Mesodermal cell (in vitro differentiated cells): ENCODE measurements around the gene EIF4E1B.

Experiments used
- H3K27ac ChIP-seq: 2 replicates; pipeline ENCODE4 v1.7.0; 2013; ENCODE audit warnings: mild to moderate bottlenecking, low read depth, low read length, moderate library complexity; ENCODE audit not compliant: severe bottlenecking
- H3K36me3 ChIP-seq: 2 replicates; pipeline ENCODE4 v1.7.1; 2013; ENCODE audit warnings: mild to moderate bottlenecking, low read length, moderate library complexity; ENCODE audit not compliant: control insufficient read depth, insufficient read depth
- H3K4me1 ChIP-seq: one replicate; pipeline ENCODE4 v1.7.1; 2013; ENCODE audit warnings: mild to moderate bottlenecking, low read length; ENCODE audit not compliant: insufficient read depth, control insufficient read depth, poor library complexity, severe bottlenecking
- H3K4me3 ChIP-seq: 2 replicates; pipeline ENCODE4 v1.7.0; 2013; ENCODE audit warnings: low read length, control low read depth, mild to moderate bottlenecking; ENCODE audit not compliant: insufficient read depth, poor library complexity, severe bottlenecking; ENCODE audit errors: extremely low read depth
- H3K9me3 ChIP-seq: 2 replicates; pipeline ENCODE4 v1.7.1; 2013; ENCODE audit warnings: mild to moderate bottlenecking, low read length, moderate library complexity; ENCODE audit not compliant: control insufficient read depth
- WGBS, 2 experiments: methylation state at CpG; one replicate each; pipeline ENCODE4 v1.1.5; 2013; ENCODE audit warnings: missing lambda C conversion rate in 2 of 2; ENCODE audit not compliant: insufficient coverage in 2 of 2; 5-methylcytosine and 5-hydroxymethylcytosine counted together

EIF4E1B gene

GRCh38 chr5:176665517-176665916 is 35.0 kb downstream of the EIF4E1B start:
- H3K9me3 ChIP-seq = no peaks in the 10 kb centered on the region
- 94 to 95% methylated on average over 6 of the region's 6 CpGs for WGBS, 2 experiments
- no peak overlapping the region for H3K4me3 ChIP-seq

GRCh38 chr5:176667637-176668036 is 37.2 kb downstream of the EIF4E1B start:
- Histone ChIP-seq H3K4me3 (no peak overlapping the region), H3K9me3 (no peaks in the 10 kb centered on the region), H3K36me3 (no peaks in the 10 kb centered on the region), H3K27ac (no peak overlapping the region), H3K4me1 (no peaks in the 10 kb centered on the region)
- 79 to 85% methylated on average over 4 to 6 of the region's 7 CpGs for WGBS, 2 experiments

More at GRCh38 chr5:176665517-176665916, 35.0 kb downstream of the EIF4E1B start:
- no peak overlapping the region for H3K27ac ChIP-seq
- no peaks in the 10 kb centered on the region for H3K4me1 ChIP-seq
- no peaks in the 10 kb centered on the region for H3K36me3 ChIP-seq

GRCh38 chr5:176670449-176670848 is 40.0 kb downstream of the EIF4E1B start:
- Histone ChIP-seq H3K36me3 (no peaks in the 10 kb centered on the region), H3K4me1 (peaks cover 2% of the 10 kb centered on the region), H3K27ac (no peak overlapping the region), H3K9me3 (no peaks in the 10 kb centered on the region), H3K4me3 (no peak overlapping the region)
- WGBS, 2 experiments = 87 to 94% methylated on average over 5 to 7 of the region's 8 CpGs

GRCh38 chr5:176671399-176671798 is 40.9 kb downstream of the EIF4E1B start:
- no peak overlapping the region for H3K27ac ChIP-seq
- H3K4me3 ChIP-seq = no peak overlapping the region
- no peaks in the 10 kb centered on the region for H3K9me3 ChIP-seq
- peaks cover 11% of the 10 kb centered on the region for H3K4me1 ChIP-seq
- 89 to 95% methylated on average over 4 of the region's 4 CpGs for WGBS, 2 experiments
- H3K36me3 ChIP-seq = no peaks in the 10 kb centered on the region

GRCh38 chr5:176671890-176672747 is 41.6 kb downstream of the EIF4E1B start:
- 72 to 73% methylated on average over 11 to 12 of the region's 18 CpGs for WGBS, 2 experiments
- Histone ChIP-seq H3K27ac (no peak overlapping the region), H3K36me3 (no peaks in the 10 kb centered on the region), H3K4me1 (peaks cover 15% of the 10 kb centered on the region), H3K9me3 (no peaks in the 10 kb centered on the region), H3K4me3 (no peak overlapping the region)

GRCh38 chr5:176673651-176674583 is 43.4 kb downstream of the EIF4E1B start:
- Histone ChIP-seq H3K36me3 (no peaks in the 10 kb centered on the region), H3K4me1 (peaks cover 15% of the 10 kb centered on the region), H3K4me3 (no peak overlapping the region), H3K9me3 (no peaks in the 10 kb centered on the region), H3K27ac (no peak overlapping the region)
- 93 to 95% methylated on average over 11 to 16 of the region's 18 CpGs for WGBS, 2 experiments

GRCh38 chr5:176674799-176675198 is 44.3 kb downstream of the EIF4E1B start:
- no peaks in the 10 kb centered on the region for H3K36me3 ChIP-seq
- H3K9me3 ChIP-seq = no peaks in the 10 kb centered on the region
- H3K4me1 ChIP-seq = peaks cover 15% of the 10 kb centered on the region
- 85 to 91% methylated on average over 15 to 17 of the region's 17 CpGs for WGBS, 2 experiments
- no peak overlapping the region for H3K4me3 ChIP-seq
- H3K27ac ChIP-seq = no peak overlapping the region

GRCh38 chr5:176675676-176676360 is 45.3 kb downstream of the EIF4E1B start:
- Histone ChIP-seq H3K36me3 (no peaks in the 10 kb centered on the region), H3K4me1 (peaks cover 15% of the 10 kb centered on the region), H3K4me3 (no peak overlapping the region), H3K27ac (peak overlapping the region; percentile 53), H3K9me3 (no peaks in the 10 kb centered on the region)
- WGBS, 2 experiments = 77 to 82% methylated on average over 13 to 15 of the region's 19 CpGs

- H3K27ac ChIP-seq = no peak overlapping the region
- 67% methylated on average over 10 of the region's 10 CpGs for WGBS, 2 experiments
- H3K4me1 ChIP-seq = peaks cover 15% of the 10 kb centered on the region
- H3K4me3 ChIP-seq = no peak overlapping the region
- H3K9me3 ChIP-seq = no peaks in the 10 kb centered on the region
- H3K36me3 ChIP-seq = no peaks in the 10 kb centered on the region
These were observed 45.9 kb downstream of the EIF4E1B start for GRCh38 chr5:176676361-176676824.

- 89 to 96% methylated on average over 11 of the region's 12 CpGs for WGBS, 2 experiments
- Histone ChIP-seq H3K27ac (no peak overlapping the region), H3K4me1 (peaks cover 15% of the 10 kb centered on the region), H3K9me3 (no peaks in the 10 kb centered on the region), H3K36me3 (no peaks in the 10 kb centered on the region), H3K4me3 (no peak overlapping the region)
These were observed 46.9 kb downstream of the EIF4E1B start for GRCh38 chr5:176677209-176677939.
